ENCODE results near the gene SLC7A10.
A peak's percentile ranks its signal among the peaks of the same experiment; 100 is the strongest.

Gene SLC7A10

DNA sequence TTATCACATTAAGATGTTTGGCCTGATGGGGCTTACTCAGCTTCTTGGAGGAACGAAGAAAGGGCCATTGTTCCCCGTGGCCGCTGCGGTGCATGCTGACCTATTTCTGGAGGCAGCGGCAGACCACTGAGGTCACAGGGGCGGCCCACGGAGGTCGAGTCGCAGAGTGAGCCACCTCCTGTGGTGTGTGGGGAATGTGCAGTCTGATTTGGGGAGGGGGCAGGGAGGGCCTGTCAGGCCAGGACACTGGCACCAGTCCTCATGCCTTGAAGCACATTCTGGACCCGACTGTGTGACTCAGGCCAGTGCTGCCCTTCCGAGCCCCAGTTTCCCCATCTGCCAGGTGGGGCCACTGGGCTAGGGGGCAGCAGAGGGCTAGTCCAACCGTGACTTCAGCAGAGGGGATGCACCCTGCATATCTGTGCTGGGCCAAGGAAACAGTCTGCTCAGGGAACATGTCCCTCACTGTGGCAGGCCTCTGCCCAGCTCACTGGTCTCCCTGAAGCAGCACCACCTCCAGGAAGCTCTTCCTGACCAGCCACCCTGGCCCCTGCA is 6.3 kb downstream of the SLC7A10 start:
- no peak for DNase-seq (ENCODE audit: low read depth)
- H3K4me3 ChIP-seq (ENCODE audit: low read depth, low read length) = no peak overlapping the region
- TF ChIP-seq, protein P1, sequence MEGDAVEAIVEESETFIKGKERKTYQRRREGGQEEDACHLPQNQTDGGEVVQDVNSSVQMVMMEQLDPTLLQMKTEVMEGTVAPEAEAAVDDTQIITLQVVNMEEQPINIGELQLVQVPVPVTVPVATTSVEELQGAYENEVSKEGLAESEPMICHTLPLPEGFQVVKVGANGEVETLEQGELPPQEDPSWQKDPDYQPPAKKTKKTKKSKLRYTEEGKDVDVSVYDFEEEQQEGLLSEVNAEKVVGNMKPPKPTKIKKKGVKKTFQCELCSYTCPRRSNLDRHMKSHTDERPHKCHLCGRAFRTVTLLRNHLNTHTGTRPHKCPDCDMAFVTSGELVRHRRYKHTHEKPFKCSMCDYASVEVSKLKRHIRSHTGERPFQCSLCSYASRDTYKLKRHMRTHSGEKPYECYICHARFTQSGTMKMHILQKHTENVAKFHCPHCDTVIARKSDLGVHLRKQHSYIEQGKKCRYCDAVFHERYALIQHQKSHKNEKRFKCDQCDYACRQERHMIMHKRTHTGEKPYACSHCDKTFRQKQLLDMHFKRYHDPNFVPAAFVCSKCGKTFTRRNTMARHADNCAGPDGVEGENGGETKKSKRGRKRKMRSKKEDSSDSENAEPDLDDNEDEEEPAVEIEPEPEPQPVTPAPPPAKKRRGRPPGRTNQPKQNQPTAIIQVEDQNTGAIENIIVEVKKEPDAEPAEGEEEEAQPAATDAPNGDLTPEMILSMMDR (IDR thresholded peaks at IDR 0.05; ENCODE audit: low read depth, low read length, missing control alignments) = peak; percentile 28

DNA sequence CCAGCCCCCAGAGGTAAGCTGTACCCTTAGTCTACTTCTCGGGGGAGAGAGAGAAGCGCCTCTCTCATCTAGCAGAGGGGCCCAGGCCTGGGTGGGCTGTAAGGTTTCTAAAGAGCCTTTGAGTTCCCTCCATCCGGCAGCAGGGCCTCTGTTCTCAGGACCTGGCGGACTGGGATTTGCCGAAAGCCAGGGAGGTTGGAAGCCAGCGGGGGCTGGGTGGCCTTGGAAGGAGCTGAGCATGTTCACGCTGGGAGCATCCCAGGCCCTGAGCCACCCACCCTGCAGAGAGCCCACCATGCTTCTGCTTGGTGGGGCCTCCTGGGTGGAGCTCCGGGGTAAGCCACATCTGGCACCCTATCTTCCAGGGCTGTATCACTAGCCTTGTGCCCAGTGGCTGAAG is 7.8 kb downstream of the SLC7A10 start:
- no peak for DNase-seq (ENCODE audit: low read depth)
- H3K4me3 ChIP-seq (ENCODE audit: low read depth, low read length) = no peak overlapping the region
- TF ChIP-seq, protein P1 (IDR thresholded peaks at IDR 0.05; ENCODE audit: low read depth, low read length, missing control alignments) = no peak

DNA sequence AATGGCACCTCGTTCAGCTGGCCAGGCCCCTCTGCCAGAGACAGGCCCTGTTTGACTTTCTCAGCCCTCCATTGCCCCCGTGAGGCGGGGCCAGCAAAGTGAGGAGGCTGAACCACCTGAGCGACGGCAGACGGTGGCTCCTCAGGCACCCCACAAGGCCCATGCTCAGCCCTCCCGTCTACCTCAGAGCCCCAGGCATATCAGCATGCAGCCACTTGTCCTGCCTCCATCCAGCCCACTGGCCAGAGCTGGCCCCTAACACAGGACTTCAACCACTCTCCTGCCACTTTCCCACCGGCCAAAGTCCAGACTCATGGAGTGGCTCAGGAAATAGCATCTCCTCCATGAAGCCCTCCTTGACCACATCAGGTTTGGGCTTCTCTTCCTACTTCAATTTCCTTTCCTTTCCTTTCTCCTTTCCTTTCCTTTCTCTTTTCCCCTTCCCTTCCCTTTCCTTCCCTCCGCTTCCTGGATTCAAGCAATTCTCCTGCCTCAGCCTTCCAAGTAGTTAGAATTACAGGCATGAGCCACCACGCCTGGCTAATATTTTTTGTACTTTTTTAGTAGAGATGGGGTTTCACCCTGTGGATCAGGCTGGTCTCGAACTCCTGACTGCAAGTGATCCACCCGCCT is 9.3 kb downstream of the SLC7A10 start:
- TF ChIP-seq, protein P1 (IDR thresholded peaks at IDR 0.05; ENCODE audit: low read depth, low read length, missing control alignments) = peak; percentile 14
- H3K4me3 ChIP-seq (ENCODE audit: low read depth, low read length) = no peak overlapping the region
- DNase-seq (ENCODE audit: low read depth) = no peak

DNA sequence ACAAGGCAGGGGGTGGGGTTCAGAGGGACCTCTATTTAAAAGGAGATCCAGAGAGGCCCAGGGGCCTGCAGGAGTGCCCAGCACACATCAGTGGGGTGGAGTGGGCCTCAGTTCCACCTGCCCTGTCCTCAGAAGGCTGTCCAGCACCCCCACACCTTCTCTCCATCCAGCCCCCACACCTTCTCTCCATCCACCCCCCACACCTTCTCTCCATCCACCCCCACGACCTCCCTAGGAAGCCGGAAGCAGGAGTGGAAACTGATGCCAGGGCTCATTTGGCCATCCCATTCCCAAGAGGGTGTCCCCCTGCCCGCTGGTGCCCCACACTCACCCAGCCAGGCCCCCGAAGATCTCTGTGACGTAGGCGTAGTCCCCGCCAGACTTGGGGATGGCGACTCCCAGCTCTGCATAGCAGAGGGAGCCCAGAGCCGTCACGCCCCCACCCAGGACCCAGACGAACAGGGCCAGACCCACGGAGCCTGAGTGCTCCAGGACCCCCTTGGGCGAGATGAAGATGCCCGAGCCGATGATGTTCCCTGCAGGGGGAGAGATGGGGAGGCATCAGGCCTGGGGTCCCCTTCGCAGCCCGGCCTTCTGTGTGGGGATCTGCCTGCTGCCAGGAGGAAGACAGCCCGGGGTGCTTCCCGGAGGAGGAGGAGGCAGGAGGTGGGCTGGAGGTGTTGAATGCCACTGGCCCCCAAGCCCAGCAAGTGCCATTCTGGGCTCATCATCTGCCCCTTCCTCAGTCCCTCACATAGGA is 10.0 kb downstream of the SLC7A10 start:
- DNase-seq (ENCODE audit: low read depth) = no peak
- no peak overlapping the region for H3K4me3 ChIP-seq (ENCODE audit: low read depth, low read length)
- TF ChIP-seq, protein P1 (IDR thresholded peaks at IDR 0.05; ENCODE audit: low read depth, low read length, missing control alignments) = no peak

DNA sequence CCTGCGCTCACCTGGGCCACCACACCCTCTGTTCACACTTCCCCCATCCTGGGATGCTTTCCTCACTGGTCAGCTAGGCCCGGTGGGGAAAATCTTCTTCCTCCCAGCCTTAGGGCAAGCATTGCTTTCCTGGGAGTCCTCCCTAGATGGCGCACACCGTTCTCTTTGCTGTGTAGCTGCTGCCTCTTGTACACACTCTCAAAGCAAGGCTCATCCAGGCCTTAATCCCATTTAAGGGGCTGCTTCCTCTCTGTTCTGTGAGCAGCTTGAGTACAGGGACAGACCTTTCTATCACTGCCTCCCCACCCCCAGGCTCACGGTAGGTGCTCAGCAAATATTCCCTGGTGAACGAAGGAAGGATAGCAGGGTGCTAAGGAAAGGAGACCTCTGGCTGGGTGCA is 11.1 kb downstream of the SLC7A10 start:
- DNase-seq (ENCODE audit: low read depth) = no peak
- TF ChIP-seq, protein P1 (IDR thresholded peaks at IDR 0.05; ENCODE audit: low read depth, low read length, missing control alignments) = no peak
- no peak overlapping the region for H3K4me3 ChIP-seq (ENCODE audit: low read depth, low read length)

DNA sequence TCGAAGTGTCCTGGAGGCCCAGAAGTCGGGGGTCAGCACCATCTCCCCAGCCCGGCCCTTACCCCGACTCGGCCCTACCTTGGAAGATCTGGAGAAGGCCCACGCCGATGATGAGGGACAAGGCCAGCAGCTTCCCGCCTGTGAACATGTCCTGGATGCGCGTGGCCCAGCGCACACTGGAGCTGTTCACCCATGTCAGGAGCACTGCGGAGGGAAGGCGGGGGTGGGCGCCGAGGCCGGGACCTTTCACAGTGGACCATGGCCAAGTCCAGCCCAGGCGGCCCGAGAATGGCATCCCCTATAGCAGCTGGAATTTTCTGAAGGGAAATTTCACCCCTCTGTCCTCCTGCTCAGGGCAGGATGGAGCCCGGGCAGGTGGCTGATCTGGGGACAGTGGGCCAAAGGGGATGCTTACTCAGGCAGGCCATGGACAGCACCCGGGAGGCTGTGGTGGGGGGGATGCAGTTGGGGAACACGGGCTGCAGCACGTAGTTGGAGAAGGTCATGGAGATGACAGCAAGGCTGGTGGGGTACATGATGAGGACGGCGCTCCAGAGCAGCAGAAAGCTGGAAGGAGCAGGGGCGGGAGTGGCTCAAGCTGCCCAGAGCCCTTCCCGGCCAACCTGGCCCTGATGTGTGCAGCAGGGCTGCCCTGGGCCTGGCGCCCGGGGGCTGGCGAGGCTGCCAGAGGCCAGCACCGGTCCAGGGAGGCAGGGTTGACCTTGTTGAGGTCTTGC is 13.0 kb downstream of the SLC7A10 start:
- H3K4me3 ChIP-seq (ENCODE audit: low read depth, low read length) = no peak overlapping the region
- TF ChIP-seq, protein P1 (IDR thresholded peaks at IDR 0.05; ENCODE audit: low read depth, low read length, missing control alignments) = no peak
- no peak for DNase-seq (ENCODE audit: low read depth)
